HL-60 (cell line): Measurements from ENCODE around the gene XRCC3.

Experiments used
- POLR2AphosphoS5 ChIP-seq: IDR thresholded peaks from 2 replicates; pipeline ENCODE4 v1.6.1; 2012; ENCODE audit warnings: low read depth
- TF ChIP-seq, protein P1 (sequence below): IDR thresholded peaks from one replicate; pipeline ENCODE4 v1.5.1; 2011; ENCODE audit warnings: low read length, control low read depth, inconsistent platforms; ENCODE audit not compliant: insufficient read depth

DNA sequence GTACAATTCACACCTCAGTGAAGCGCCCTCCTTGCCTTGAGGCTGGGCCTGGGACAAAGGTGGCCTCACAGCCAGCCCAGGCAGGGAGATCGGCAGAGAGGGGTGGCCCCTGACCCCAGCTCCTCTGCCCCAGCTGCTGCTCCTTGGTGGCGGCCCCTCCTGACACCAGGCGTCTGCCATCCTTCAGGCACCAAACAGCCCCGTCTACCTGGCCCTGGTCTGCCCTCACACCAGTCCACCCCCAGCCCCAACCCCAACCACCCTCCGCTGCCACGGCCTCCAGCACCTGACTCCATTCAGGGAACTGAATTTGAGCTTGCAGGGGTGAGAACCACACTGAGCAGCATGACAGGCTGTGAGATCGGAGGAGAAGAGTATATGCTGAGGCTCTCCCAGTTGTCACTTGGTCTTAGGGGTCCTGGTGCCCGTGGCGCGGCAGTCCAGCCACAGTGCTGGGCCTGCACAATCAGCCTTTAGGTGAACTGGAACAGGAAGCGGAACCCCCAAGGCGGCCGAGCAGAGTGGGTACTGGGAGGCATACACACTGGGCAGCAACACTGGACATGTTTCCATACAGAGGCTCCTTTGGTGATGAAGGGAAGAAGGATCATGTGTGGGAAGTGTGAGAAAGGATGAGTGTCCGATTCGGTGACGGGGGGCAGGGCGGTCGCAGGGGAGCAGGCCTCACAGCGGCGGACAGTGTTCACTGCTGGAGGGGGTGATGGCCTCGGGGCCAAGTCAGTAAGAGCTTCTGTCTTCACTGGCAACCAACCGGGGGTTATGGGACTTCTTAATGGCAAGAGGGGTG is 19.0 kb upstream of the XRCC3 start:
- TF ChIP-seq, protein P1, sequence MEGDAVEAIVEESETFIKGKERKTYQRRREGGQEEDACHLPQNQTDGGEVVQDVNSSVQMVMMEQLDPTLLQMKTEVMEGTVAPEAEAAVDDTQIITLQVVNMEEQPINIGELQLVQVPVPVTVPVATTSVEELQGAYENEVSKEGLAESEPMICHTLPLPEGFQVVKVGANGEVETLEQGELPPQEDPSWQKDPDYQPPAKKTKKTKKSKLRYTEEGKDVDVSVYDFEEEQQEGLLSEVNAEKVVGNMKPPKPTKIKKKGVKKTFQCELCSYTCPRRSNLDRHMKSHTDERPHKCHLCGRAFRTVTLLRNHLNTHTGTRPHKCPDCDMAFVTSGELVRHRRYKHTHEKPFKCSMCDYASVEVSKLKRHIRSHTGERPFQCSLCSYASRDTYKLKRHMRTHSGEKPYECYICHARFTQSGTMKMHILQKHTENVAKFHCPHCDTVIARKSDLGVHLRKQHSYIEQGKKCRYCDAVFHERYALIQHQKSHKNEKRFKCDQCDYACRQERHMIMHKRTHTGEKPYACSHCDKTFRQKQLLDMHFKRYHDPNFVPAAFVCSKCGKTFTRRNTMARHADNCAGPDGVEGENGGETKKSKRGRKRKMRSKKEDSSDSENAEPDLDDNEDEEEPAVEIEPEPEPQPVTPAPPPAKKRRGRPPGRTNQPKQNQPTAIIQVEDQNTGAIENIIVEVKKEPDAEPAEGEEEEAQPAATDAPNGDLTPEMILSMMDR: no peak
- no peak for TF ChIP-seq POLR2AphosphoS5
